ENCODE results near the gene UBASH3A.

DNA sequence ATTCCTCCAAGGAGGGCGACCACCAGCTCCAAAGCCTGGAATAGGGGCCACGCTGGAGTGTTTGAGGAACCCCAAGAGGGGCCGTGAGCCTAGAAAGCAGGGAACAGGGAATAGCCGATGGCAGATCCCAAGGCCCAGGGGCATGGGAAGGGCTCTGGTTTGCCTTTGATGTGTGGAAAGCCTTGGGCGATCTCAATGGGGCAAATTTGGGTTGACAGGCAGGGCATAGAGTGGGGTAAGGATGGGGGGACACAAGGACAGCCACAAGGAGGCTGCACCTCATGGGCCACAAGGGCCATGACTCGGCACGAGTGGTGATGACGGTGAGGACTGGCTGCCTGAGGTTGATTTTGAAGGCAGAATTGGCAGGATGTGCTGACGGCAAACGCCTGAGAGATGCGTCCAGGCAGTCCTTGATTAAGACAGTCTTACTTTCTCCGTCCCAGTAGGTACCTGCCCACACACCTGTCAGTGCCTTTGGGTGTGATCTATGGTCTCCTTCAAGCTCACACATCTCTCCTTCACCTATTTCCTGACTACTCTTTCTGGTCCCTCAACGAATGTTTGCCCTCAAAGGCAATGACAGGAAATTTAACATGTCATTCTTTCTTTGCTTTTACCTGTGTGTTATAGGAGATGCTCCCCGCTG lies 5.8 kb upstream of the UBASH3A start:
- TF ChIP-seq CREB1 (IDR thresholded peaks at IDR 0.05; ENCODE audit: low read depth) (no peak), RAD21 (IDR thresholded peaks at IDR 0.05; ENCODE audit: low read depth) (no peak), EP300 (IDR thresholded peaks at IDR 0.05; ENCODE audit: borderline replicate concordance) (no peak), REST (IDR thresholded peaks at IDR 0.05; ENCODE audit: low read depth) (no peak), TAF1 (IDR thresholded peaks at IDR 0.05; ENCODE audit: low read depth) (no peak), EGR1 (IDR thresholded peaks at IDR 0.05) (no peak), ZBTB7A (IDR thresholded peaks at IDR 0.05; ENCODE audit: low read depth) (no peak), YY1 (IDR thresholded peaks at IDR 0.05; ENCODE audit: low read depth) (no peak), TCF12 (IDR thresholded peaks at IDR 0.05; ENCODE audit: low read depth) (no peak), FOXM1 (IDR thresholded peaks at IDR 0.05; ENCODE audit: borderline replicate concordance, low read depth) (no peak), CEBPB (IDR thresholded peaks at IDR 0.05) (no peak)
- TF ChIP-seq, protein P1, sequence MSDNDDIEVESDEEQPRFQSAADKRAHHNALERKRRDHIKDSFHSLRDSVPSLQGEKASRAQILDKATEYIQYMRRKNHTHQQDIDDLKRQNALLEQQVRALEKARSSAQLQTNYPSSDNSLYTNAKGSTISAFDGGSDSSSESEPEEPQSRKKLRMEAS (IDR thresholded peaks at IDR 0.05): no peak
- TF ChIP-seq, protein P2, sequence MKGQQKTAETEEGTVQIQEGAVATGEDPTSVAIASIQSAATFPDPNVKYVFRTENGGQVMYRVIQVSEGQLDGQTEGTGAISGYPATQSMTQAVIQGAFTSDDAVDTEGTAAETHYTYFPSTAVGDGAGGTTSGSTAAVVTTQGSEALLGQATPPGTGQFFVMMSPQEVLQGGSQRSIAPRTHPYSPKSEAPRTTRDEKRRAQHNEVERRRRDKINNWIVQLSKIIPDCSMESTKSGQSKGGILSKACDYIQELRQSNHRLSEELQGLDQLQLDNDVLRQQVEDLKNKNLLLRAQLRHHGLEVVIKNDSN (IDR thresholded peaks at IDR 0.05): no peak
